ENCODE measurements around the gene UFSP1.

DNA sequence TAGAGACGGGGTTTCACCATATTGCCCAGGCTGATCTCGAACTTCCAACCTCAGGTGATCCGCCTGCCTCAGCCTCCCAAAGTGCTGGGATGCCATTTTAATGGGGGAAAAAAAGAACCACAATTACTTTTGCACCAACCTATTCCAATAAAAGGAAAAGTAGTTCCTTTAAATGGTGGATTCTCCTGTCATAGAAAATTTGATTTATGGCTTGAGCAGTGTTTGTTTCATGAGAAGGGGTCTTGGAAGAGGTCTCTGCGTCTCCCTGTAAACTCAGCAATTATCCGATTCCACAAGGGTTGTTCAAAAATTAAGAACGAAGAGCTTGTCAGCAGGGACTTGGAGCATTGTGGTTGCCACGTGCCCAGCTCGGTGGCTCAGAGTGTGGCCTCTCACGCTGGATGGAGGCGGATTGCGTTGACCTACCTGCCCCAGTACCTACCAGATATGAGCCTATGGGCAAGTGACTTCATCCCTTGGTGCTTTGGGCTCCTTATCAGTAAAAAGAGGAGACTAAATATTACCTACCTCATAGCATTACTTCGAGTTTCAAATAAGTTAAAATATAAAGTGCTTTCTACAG, 25.2 kb downstream of the UFSP1 start:
- TF ChIP-seq CTCF (IDR thresholded peaks at IDR 0.05) (no peak), POLR2A (IDR thresholded peaks at IDR 0.05) (no peak)
